ENCODE measurements around the gene SPACDR.
A peak's percentile ranks its signal among the peaks of the same experiment; 100 is the strongest.

Gene SPACDR

GRCh38 chr7:100407285-100408180 lies 56.5 kb downstream of the SPACDR start:
- DNase-seq = peak; percentile 42

GRCh38 chr7:100406767-100407166 lies 57.3 kb downstream of the SPACDR start:
- no peak for DNase-seq
